Testis (tissue), 2 donors: ENCODE results near the gene ZNF579.

ENCODE experiments used
- CTCF ChIP-seq, 3 experiments: fragments of 450-650 bp in 2 of 3; fragments of 200-600 bp in 1 of 3; sonication (generic) in 1 of 3; IDR thresholded peaks; one replicate each; pipeline ENCODE4 v1.5.1; 2016 to 2019; ENCODE audit warnings: antibody characterized with exemption in 3 of 3, mild to moderate bottlenecking in 2 of 3, moderate library complexity in 1 of 3
- POLR2A ChIP-seq: fragments of 450-650 bp; IDR thresholded peaks from one replicate; pipeline ENCODE4 v1.6.1; 2017; ENCODE audit warnings: antibody characterized with exemption, mild to moderate bottlenecking, moderate library complexity

- TF ChIP-seq CTCF (IDR thresholded peaks at IDR 0.05) (no peak), POLR2A (no peak)
These were observed 26.3 kb downstream of the ZNF579 start for GRCh38 chr19:55554302-55554701.
